GM06990 (cell line): ENCODE data around the gene WDR93.

Experiments used
- DNase-seq: peaks from one replicate; pipeline ENCODE4 v3.0.0-alpha.2; 2011; ENCODE audit not compliant: insufficient read length; ENCODE audit errors: extremely low read depth
- H3K27me3 ChIP-seq: replicated peaks from 2 replicates; pipeline ENCODE4 v1.6.0; 2011; ENCODE audit warnings: low read length; ENCODE audit not compliant: control insufficient read depth, insufficient read depth
- H3K36me3 ChIP-seq: 2 replicates; pipeline ENCODE4 v1.5.1; 2011; ENCODE audit warnings: low read length; ENCODE audit not compliant: control insufficient read depth, insufficient read depth
- H3K4me3 ChIP-seq: replicated peaks from 2 replicates; pipeline ENCODE4 v1.5.1; 2011; ENCODE audit warnings: low read depth, mild to moderate bottlenecking, control low read depth, low read length
- TF ChIP-seq, protein P1 (sequence below): IDR thresholded peaks from 2 replicates; pipeline ENCODE4 v1.5.1; 2011; ENCODE audit warnings: low read length, control low read depth, mild to moderate bottlenecking, inconsistent platforms; ENCODE audit not compliant: insufficient read depth, poor library complexity, severe bottlenecking

The WDR93 gene

DNA sequence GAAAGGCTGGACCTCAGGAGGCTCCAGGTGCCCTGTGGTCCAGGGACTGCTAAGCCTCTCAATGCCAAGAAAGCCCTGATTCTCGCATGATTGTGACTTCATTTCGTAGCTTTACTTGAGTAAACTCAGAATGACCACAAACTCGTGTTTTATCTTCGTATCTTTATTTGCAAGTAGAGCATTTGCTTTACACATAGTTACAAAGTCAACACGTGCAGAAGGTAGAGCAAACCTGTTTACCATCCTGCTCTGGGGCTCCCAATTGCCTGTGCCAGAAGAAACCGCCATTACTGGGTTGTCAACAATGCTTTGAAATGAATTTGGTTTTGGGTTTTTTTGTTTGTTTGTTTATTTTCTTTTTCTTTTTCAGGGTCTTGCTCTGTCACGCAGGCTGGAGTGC, 66.3 kb downstream of the WDR93 start:
- no peaks in the 10 kb centered on the region; the same call in none of the 2 replicates for H3K27me3 ChIP-seq
- DNase-seq, result no peak
- H3K36me3 ChIP-seq, result no peaks in the 10 kb centered on the region
- TF ChIP-seq, protein P1, sequence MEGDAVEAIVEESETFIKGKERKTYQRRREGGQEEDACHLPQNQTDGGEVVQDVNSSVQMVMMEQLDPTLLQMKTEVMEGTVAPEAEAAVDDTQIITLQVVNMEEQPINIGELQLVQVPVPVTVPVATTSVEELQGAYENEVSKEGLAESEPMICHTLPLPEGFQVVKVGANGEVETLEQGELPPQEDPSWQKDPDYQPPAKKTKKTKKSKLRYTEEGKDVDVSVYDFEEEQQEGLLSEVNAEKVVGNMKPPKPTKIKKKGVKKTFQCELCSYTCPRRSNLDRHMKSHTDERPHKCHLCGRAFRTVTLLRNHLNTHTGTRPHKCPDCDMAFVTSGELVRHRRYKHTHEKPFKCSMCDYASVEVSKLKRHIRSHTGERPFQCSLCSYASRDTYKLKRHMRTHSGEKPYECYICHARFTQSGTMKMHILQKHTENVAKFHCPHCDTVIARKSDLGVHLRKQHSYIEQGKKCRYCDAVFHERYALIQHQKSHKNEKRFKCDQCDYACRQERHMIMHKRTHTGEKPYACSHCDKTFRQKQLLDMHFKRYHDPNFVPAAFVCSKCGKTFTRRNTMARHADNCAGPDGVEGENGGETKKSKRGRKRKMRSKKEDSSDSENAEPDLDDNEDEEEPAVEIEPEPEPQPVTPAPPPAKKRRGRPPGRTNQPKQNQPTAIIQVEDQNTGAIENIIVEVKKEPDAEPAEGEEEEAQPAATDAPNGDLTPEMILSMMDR, result no peak
- H3K4me3 ChIP-seq, result no peak overlapping the region

DNA sequence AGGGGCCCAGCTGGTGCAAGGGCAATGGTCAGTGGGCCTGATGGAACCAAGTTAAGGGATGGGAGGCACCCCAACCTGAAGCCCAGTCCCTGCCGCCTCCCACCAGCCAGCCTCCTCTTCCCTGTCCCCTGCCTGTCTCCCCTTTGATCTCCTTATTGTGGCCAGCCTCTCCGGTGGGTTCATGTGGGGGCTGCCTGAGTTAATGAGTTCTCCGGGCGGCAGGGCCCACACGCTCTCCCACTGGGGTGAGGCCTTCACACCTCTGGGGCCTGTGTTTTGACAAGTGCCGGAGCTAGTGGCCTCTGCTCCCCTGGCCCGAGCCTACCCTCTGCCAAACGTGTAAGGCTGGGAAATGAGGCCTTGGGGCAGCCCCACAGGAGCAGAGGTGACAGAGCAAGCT, 67.7 kb downstream of the WDR93 start:
- TF ChIP-seq, protein P1, result no peak
- Histone ChIP-seq H3K27me3 (no peaks in the 10 kb centered on the region; the same call in none of the 2 replicates), H3K4me3 (no peak overlapping the region), H3K36me3 (no peaks in the 10 kb centered on the region)
- no peak for DNase-seq

DNA sequence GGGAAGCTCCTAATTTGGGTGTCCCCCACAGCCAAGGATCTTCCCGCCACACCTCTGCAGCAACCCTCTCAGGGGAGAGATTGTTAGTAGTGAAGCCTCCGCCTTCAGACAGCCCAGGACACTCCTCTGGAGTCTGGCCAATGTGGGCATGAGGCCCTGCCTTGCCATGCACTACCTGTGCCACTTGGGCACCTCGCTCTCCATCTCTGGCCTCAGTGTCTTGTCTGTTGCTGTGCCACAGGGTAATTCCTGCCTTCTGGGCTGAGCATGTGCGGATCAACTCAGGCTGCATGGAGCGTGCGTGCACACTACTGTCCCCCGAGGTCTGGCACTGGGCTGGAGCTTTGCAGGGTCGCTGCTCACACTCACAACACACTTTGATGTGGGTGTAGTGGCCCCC, 68.4 kb downstream of the WDR93 start:
- H3K27me3 ChIP-seq, result no peaks in the 10 kb centered on the region; the same call in none of the 2 replicates
- no peak for DNase-seq
- no peak overlapping the region for H3K4me3 ChIP-seq
- no peaks in the 10 kb centered on the region for H3K36me3 ChIP-seq
- TF ChIP-seq, protein P1, result no peak

DNA sequence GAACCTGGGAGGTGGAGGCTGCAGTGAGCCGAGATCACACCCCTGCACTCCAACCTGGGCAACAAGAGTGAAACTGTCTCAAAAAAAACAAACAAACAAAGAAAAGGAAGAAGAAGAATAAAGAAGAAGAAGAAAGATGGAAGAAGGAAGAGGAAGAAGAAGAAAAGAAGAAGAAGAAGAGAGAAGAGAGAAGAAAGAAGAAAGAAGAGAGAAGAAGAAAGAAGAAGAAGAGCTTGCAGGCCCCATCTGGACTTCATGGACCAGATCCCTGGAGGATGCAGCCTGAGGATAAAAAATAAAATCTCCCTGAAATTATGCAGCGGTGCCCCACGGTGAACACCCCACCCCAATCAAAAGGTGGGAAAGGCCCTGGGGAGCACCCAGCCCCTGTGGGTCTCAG, 69.2 kb downstream of the WDR93 start:
- Histone ChIP-seq H3K4me3 (no peak overlapping the region), H3K36me3 (no peaks in the 10 kb centered on the region), H3K27me3 (no peaks in the 10 kb centered on the region; the same call in none of the 2 replicates)
- TF ChIP-seq, protein P1, result no peak
- DNase-seq, result no peak

DNA sequence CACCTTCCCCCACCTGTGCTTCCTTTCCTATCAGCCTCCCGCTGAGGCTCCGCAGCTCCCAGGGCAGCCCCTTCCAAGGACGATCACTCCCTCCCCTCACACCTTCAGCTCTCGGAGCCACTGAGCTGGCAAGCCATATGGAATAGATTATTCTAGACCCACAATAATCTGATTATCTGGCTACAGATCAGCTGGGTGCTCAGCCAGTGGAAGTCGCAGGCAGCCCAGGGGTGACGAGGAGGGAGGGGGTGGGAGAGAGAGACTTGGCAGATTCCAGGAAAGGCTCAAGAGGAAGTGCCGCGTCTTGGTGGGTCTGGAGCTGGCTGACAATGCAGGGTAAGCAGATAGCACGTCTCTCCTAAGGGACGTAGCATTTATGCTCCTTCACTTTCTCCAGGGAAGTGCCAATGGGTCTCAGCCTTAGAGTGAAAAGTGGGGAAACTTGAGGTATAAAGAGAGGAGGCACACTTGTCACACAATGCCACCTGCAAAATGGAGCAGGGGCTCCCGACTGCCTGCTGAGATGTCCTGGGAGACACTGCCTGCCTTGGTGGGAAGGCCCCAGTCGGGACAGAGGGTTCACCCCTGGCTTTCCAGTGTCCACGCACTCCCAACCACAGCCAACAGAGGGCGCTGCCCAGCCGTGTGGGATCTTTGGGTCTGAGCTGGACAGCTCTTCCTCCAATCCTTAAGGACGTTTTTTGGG, 69.8 kb downstream of the WDR93 start:
- Histone ChIP-seq H3K27me3 (no peaks in the 10 kb centered on the region; the same call in none of the 2 replicates), H3K36me3 (no peaks in the 10 kb centered on the region), H3K4me3 (no peak overlapping the region)
- TF ChIP-seq, protein P1, result peak; percentile 98
- DNase-seq, result peak; percentile 66
